HG02610 (cell line): ENCODE measurements around the gene SPTLC1.

ENCODE experiments used
- ATAC-seq: cut with Tn5 transposase; IDR thresholded peaks from one replicate; pipeline ENCODE4 v1.9.1; 2021; ENCODE audit warnings: mild to moderate bottlenecking, moderate library complexity; ENCODE audit not compliant: unreplicated experiment

The SPTLC1 gene

GRCh38 chr9:92100237-92100911 lies 14.8 kb downstream of the SPTLC1 start:
- no peak for ATAC-seq

- no peak for ATAC-seq
Measured at GRCh38 chr9:92098638-92099037, 16.6 kb downstream of the SPTLC1 start.

DNA sequence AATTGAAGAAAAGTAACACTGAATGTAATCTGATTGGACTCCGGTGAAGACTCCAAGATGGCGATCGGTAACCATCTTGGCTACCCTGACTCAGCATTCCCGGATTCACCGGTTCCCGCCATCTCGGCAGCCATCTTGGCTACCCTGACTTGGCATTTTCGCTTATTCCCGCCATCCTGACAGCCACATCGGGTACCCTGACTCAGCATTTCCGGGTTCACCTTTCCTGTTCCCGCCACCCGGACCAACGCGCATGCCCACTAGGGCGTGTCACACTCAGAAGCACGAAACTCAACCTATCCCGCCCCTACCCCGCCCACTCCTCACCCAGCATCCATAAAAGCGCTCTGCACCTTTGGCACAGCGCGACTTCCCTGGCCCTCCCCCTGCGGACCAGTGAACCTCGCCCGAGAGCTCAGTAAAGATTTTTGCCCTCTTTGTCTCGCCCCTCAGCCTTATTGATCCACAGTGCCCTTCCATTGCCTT lies 17.2 kb downstream of the SPTLC1 start:
- no peak for ATAC-seq

DNA sequence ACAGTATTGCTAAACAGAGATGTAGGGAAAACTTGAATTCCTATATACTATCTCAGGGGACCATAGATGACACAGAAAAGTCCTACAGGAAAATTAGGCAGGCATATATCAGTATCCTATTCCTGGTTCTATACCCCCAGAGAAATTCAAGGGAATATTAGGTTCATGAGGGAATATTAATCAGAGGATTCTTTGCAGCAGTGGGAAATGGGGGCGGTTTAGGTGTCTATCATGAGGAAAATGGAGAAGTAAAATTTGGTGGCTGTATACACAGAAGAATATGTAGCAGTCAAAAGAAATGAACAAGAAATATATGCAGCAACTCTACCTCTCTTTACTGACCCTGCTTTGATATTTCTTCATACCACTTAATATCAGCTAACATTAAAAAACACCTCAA lies 20.0 kb downstream of the SPTLC1 start:
- no peak for ATAC-seq

GRCh38 chr9:92094655-92095054 lies 20.6 kb downstream of the SPTLC1 start:
- no peak for ATAC-seq

GRCh38 chr9:92077888-92078287 lies 37.3 kb downstream of the SPTLC1 start:
- ATAC-seq: no peak

DNA sequence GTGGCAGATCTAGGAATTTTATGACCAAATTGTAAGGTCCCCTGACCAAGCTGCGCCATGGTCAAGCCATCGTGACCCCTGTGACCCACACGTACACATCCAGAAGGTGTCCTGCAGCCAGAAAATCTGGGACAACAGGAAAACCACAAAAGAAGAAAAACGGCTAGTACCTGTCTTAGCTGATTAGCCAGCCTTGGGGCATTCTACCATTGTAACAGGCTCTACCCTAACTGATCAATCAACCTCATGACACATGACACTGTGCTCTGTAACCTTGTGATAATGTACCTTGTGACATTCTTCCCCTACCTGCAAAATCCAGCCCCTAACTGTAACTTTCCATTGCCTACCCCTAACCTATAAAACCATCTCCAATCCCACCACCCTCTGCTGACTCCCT lies 43.6 kb downstream of the SPTLC1 start:
- ATAC-seq: no peak

DNA sequence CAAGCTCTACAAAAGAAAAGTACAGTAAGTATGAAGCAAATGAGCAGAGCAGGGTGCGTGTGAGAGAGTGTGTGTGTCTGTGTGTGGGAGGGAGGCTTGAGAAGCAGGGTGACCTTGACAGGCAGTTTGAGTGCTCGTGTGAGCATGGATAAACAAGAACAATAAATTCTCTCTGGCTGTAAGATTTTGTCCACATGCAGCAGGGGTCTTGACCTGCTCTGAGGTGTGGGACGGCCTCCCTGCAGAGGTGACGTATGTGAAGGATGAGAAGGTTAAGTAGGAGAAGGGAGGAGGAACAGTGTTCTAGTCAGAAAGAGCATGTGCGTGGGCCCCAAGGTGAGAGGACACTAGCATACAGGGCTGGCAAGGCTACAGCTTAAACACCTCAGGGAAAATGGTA lies 49.0 kb downstream of the SPTLC1 start:
- ATAC-seq: no peak

GRCh38 chr9:92064711-92065110 lies 50.5 kb downstream of the SPTLC1 start:
- ATAC-seq: no peak

GRCh38 chr9:92061184-92061583 lies 54.0 kb downstream of the SPTLC1 start:
- no peak for ATAC-seq

DNA sequence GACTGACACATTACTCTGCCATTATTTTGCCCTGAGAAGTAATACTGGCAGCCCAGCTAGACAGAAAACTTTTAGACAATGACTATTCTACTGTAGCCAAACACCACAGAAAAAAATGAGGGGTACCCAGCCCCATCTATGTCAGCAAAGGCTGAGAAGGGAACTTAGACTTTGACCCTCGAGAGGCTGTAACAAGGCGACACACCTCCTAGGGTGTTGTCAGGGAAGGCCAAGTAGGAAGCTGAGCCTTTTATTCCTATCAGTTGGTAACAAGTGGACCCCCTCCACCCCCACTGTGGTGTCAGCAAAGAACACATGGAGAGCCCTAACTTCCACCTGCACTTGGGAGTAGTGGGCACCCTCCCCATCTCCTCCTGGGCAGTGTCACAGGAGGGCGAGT lies 55.6 kb downstream of the SPTLC1 start:
- ATAC-seq: no peak

GRCh38 chr9:92058723-92059444 lies 56.3 kb downstream of the SPTLC1 start:
- ATAC-seq: no peak

DNA sequence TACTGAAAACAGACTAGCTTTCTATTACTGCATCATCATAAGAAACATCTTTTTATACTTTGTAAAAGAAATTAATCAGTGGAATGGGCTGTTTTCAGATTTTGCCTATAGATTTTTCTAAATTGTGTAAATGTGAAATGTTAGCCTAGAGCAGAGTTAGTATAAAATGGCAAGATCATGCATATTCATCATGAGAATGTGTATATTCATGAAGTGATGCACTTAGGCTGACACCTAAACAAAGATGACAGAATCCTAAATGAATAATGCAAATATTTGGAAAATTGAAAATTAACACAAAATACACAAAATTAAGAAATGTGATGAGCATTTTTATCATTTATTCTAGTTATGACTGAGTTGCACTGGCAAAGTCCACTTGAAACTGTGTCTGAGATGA lies 57.2 kb downstream of the SPTLC1 start:
- no peak for ATAC-seq

GRCh38 chr9:92057226-92057625 lies 58.0 kb downstream of the SPTLC1 start:
- no peak for ATAC-seq

DNA sequence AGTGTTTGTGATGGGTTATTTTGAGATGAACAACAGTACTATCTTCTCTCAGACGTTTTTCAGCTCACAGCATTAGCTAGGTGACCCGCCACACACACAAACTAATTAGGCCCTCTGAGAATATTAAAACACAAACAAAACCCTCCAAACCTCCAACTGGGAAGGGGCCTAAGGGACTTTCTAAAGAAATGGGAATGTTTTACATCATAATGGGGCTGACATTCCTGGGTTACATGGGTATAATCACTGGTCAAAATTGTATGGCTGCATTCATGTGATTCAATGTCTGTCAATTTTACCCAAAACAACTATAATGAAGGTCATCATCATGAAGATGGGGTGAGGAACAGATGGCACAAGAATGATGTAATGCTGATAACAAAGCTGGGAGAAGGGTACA lies 59.6 kb downstream of the SPTLC1 start:
- no peak for ATAC-seq

- ATAC-seq: no peak
Measured at GRCh38 chr9:92048924-92049625, 66.1 kb downstream of the SPTLC1 start.

GRCh38 chr9:92047500-92047899 lies 67.7 kb downstream of the SPTLC1 start:
- ATAC-seq: no peak

- ATAC-seq: no peak
Measured at GRCh38 chr9:92046676-92047075, 68.5 kb downstream of the SPTLC1 start.

- ATAC-seq: no peak
Measured at GRCh38 chr9:92044936-92045335, 70.3 kb downstream of the SPTLC1 start.

- no peak for ATAC-seq
Measured at GRCh38 chr9:92043002-92043401, 72.2 kb downstream of the SPTLC1 start.

DNA sequence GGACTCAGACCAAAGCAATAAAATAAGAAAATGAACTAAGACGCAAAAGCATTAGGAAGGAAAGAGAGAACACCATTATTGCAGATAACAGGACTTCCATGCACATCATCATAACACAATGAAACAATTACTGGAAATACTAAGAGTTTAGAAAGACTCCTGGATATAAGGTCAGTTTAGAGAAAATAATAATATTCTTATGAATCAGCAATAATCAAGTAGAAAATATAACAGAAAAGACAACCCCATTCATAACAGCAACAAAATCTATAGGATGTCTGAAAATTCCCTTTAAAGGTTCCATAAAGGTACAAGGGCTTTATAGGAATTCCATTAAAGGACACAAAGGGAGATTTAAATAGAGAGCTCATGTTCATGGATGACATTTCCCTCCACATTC lies 73.0 kb downstream of the SPTLC1 start:
- ATAC-seq: no peak

GRCh38 chr9:92036756-92037155 lies 78.5 kb downstream of the SPTLC1 start:
- ATAC-seq: no peak
